PC-3 (cell line): Measurements from ENCODE around the gene ABCC2. TPM values are rescaled to one million over a fixed set of nuclear protein-coding genes. Genes with fewer than 3 reads are reported as not detected.

Experiments used
- ATAC-seq: fragments of 200-7000 bp; cut with Tn5 transposase; 2 replicates; pipeline ENCODE4 v1.9.1; 2020; ENCODE audit warnings: mild to moderate bottlenecking, moderate library complexity
- BruUV-seq: library from RNA; stranded (reverse); fragments of 400-500 nt; replicated peaks from 2 replicates; lab custom pipeline; 2021; lab: Mats Ljungman, UMichigan
- CTCF ChIA-PET: fragments of 300-600 bp; sonication (Branson Sonifier 250); formaldehyde crosslinking; loops from one replicate; lab custom pipeline; 2022; ENCODE audit warnings: antibody characterized with exemption; lab: Charles Lee
- POLR2A ChIA-PET: fragments of 300-600 bp; sonication (Branson Sonifier 250); formaldehyde crosslinking; loops from one replicate; lab custom pipeline; 2022; ENCODE audit warnings: antibody characterized with exemption; ENCODE audit not compliant: unreplicated experiment; lab: Charles Lee
- DNase-seq: peaks from one replicate; pipeline ENCODE4 v3.0.0-alpha.2; 2015
- H2AFZ ChIP-seq: fragments of 300-600 bp; sonication (generic); 2 replicates; pipeline ENCODE4 v1.6.0; 2016; ENCODE audit warnings: antibody characterized with exemption, low read length
- H3F3A ChIP-seq: fragments of 300-600 bp; sonication (generic); one replicate; pipeline ENCODE4 v1.6.0; 2017; ENCODE audit warnings: antibody characterized with exemption, low read length, control low read depth, mild to moderate bottlenecking; ENCODE audit not compliant: unreplicated experiment
- H3K27ac ChIP-seq: fragments of 300-600 bp; sonication (generic); 2 replicates; pipeline ENCODE4 v1.5.1; 2016; ENCODE audit warnings: mild to moderate bottlenecking, low read length
- H3K27me3 ChIP-seq: fragments of 300-600 bp; sonication (generic); 2 replicates; pipeline ENCODE4 v1.6.1; 2016; ENCODE audit warnings: low read length, mixed read lengths
- H3K36me3 ChIP-seq: fragments of 300-600 bp; sonication (generic); 2 replicates; pipeline ENCODE4 v1.6.1; 2016; ENCODE audit warnings: low read depth, mixed run types, low read length, mixed read lengths
- H3K4me1 ChIP-seq: fragments of 300-600 bp; sonication (generic); 2 replicates; pipeline ENCODE4 v1.5.1; 2016; ENCODE audit warnings: low read length; ENCODE audit not compliant: insufficient read depth
- H3K4me2 ChIP-seq: fragments of 300-600 bp; sonication (generic); 2 replicates; pipeline ENCODE4 v1.6.0; 2016; ENCODE audit warnings: low read length
- H3K4me3 ChIP-seq: fragments of 300-600 bp; sonication (generic); 2 replicates; pipeline ENCODE4 v1.5.1; 2016; ENCODE audit warnings: mild to moderate bottlenecking, low read length, mixed read lengths
- H3K79me2 ChIP-seq: fragments of 300-600 bp; sonication (generic); 2 replicates; pipeline ENCODE4 v1.6.1; 2017; ENCODE audit warnings: low read length, mixed read lengths
- H3K9ac ChIP-seq: fragments of 300-600 bp; sonication (generic); 2 replicates; pipeline ENCODE4 v1.6.0; 2016; ENCODE audit warnings: mild to moderate bottlenecking, low read length
- H3K9me2 ChIP-seq: fragments of 300-600 bp; sonication (generic); replicated peaks from 2 replicates; pipeline ENCODE4 v1.6.1; 2016; ENCODE audit warnings: mixed run types, low read length, mixed read lengths
- H3K9me3 ChIP-seq: fragments of 300-600 bp; sonication (generic); 2 replicates; pipeline ENCODE4 v1.6.1; 2016; ENCODE audit warnings: low read length, mixed read lengths
- H4K20me1 ChIP-seq: fragments of 300-600 bp; sonication (generic); 2 replicates; pipeline ENCODE4 v1.6.1; 2016; ENCODE audit warnings: low read length, mixed read lengths
- CTCF ChIP-seq: fragments of 300-600 bp; sonication (generic); conservative IDR thresholded peaks from 2 replicates; pipeline ENCODE4 v1.5.1; 2017; ENCODE audit warnings: antibody characterized with exemption, low read depth, mild to moderate bottlenecking, low read length
- EZH2 ChIP-seq: fragments of 300-600 bp; sonication (generic); IDR thresholded peaks from one replicate; pipeline ENCODE4 v1.6.1; 2017; ENCODE audit warnings: antibody characterized with exemption, mild to moderate bottlenecking, low read length; ENCODE audit not compliant: unreplicated experiment
- EZH2phosphoT487 ChIP-seq: fragments of 300-600 bp; sonication (generic); IDR thresholded peaks from 2 replicates; pipeline ENCODE4 v1.6.1; 2018; ENCODE audit warnings: mild to moderate bottlenecking, antibody characterized with exemption, low read length, borderline replicate concordance
- intact Hi-C: fragments of 100-400 bp; cut with micrococcal nuclease; formaldehyde crosslinking; loops from 2 replicates; pipeline ENCODE4 v1.9.0; 2023
- total RNA-seq: library from RNA; depleted of rRNA; stranded (reverse); fragments of >200 nt; gene quantifications from 2 replicates; pipeline ENCODE4 v1.2.3, GENCODE V29; 2014

The ABCC2 gene
- total RNA-seq, 1 experiment from 2014 or later: 2.4 TPM

GRCh38 chr10:99850767-99851340 is 68.4 kb downstream of the ABCC2 start:
- Histone ChIP-seq H3K27ac (no peak overlapping the region), H3K4me1 (no peaks in the 10 kb centered on the region; the same call in 1 of the 2 replicates), H3K9me3 (no peaks in the 10 kb centered on the region), H3K9me2 (no peaks in the 10 kb centered on the region), H3K4me3 (no peak overlapping the region), H2AFZ (no peak overlapping the region), H3K27me3 (no peaks in the 10 kb centered on the region), H4K20me1 (no peaks in the 10 kb centered on the region), H3K79me2 (no peaks in the 10 kb centered on the region), H3K36me3 (no peaks in the 10 kb centered on the region; the same call in 1 of the 2 replicates), H3K9ac (no peak overlapping the region), H3F3A (no peaks in the 10 kb centered on the region), H3K4me2 (no peak overlapping the region)
- ATAC-seq (no peak), DNase-seq (no peak)
- BruUV-seq: no TSS peak
- ChIA-PET CTCF (no interaction called here), POLR2A (no interaction called here)
- intact Hi-C loops: no loop called here
- TF ChIP-seq EZH2 (no peak), EZH2phosphoT487 (no peak), CTCF (no peak)

GRCh38 chr10:99851825-99852224 is 69.4 kb downstream of the ABCC2 start:
- no peaks in the 10 kb centered on the region for H3K4me1 ChIP-seq
- H3K9me2 ChIP-seq: no peaks in the 10 kb centered on the region
- no peaks in the 10 kb centered on the region for H3K27me3 ChIP-seq
- no peak overlapping the region for H3K9ac ChIP-seq
- DNase-seq (no peak), ATAC-seq (peak; percentile 31; the same call in 1 of the 2 replicates)
- no TSS peak for BruUV-seq
- ChIA-PET CTCF (no interaction called here), POLR2A (no interaction called here)
- intact Hi-C loops: no loop called here
- no peaks in the 10 kb centered on the region for H3K79me2 ChIP-seq
- no peak overlapping the region for H3K27ac ChIP-seq
- H3K36me3 ChIP-seq: no peaks in the 10 kb centered on the region
- no peaks in the 10 kb centered on the region for H3K9me3 ChIP-seq
- H2AFZ ChIP-seq: no peak overlapping the region
- no peak overlapping the region for H3K4me2 ChIP-seq
- no peaks in the 10 kb centered on the region for H3F3A ChIP-seq
- H4K20me1 ChIP-seq: no peaks in the 10 kb centered on the region
- H3K4me3 ChIP-seq: no peak overlapping the region
- TF ChIP-seq EZH2phosphoT487: no peak
- TF ChIP-seq CTCF: no peak
- no peak for TF ChIP-seq EZH2

GRCh38 chr10:99852481-99853213 is 70.2 kb downstream of the ABCC2 start:
- Histone ChIP-seq H3K4me2 (no peak overlapping the region), H3K27me3 (no peaks in the 10 kb centered on the region), H3K79me2 (no peaks in the 10 kb centered on the region), H3K36me3 (no peaks in the 10 kb centered on the region), H3K9ac (no peak overlapping the region), H3K27ac (no peak overlapping the region), H3K9me2 (no peaks in the 10 kb centered on the region), H4K20me1 (no peaks in the 10 kb centered on the region), H3K4me3 (no peak overlapping the region), H3F3A (no peaks in the 10 kb centered on the region), H2AFZ (no peak overlapping the region), H3K9me3 (no peaks in the 10 kb centered on the region), H3K4me1 (no peaks in the 10 kb centered on the region)
- ChIA-PET CTCF (no interaction called here), POLR2A (no interaction called here)
- TF ChIP-seq CTCF (no peak), EZH2phosphoT487 (no peak), EZH2 (no peak)
- ATAC-seq: no peak
- no peak for DNase-seq
- BruUV-seq: no TSS peak
- intact Hi-C loops: no loop called here
